ENCODE measurements around the gene GPX2.

Gene GPX2

DNA sequence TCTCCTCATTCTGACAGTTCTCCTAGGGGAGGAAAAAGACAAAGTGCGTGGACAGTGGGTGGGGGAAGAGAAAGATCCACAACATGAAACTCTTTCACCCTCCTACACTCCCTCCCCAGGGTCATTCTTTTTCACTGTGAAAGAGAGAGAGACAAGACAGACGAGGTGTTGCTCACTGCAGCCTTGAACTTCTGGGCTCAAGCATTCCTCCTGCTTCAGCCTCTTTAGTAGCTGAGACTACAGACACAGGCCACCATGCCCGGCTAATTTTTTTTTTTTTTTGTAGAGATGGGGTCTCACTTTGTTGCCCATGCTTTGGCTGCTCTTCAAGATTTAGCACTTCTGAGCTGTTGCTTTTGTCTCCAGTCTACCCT, 2.7 kb downstream of the GPX2 start:
- DNase-seq (ENCODE audit: low read depth): no peak

DNA sequence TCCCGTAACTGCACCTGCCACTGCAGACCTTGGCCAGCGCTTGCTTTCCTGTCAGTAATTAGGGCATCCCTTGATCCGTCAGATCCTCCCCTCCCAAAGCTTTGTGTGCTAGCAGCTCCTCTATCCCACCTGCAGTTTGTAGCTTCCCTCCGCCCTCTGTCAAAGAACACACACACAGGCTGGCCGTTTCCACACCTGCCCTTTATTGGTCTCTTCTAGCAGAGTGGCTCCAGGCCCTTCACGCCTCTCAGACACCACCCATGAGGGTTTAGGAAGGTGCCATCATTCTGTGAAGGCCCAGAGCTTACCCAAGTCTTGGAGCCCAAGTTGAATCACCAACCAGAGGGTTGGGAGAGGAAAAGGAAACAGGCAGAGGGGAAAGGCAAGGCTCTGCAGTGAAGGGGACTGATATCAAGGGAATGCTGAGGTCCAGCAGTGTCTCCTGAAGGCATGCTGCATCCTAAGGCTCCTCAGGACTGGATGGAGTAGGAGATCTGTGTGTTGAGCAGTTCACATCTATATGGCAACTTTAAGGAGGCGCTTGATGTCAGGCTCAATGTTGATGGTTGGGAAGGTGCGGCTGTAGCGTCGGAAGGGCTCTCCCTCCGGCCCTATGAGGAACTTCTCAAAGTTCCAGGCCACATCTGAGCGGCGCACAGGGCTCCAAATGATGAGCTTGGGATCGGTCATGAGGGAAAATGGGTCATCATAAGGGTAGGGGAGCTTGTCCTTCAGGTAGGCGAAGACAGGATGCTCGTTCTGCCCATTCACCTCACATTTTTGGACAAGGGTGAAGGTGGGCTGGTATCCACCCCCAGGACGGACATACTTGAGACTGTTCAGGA, 3.4 kb downstream of the GPX2 start:
- DNase-seq (ENCODE audit: low read depth): no peak

DNA sequence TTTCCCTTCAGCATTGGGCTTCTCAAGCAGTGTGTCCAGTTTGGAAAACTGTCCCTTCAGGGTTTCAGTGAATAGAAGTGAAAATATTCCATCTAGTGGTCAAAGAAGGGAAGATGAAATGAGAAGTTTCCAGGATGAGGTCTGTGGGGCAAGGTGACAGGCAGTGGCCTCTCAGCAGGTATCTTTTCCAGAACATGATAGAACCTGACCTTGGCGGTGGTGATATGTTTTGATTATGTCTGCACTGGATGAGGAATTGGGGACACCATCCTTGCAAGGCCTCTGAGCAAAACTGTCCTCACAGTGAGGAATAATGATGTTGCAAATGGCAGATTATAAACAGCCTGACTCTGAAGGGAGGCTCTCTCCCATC, 4.7 kb downstream of the GPX2 start:
- no peak for DNase-seq (ENCODE audit: low read depth)

DNA sequence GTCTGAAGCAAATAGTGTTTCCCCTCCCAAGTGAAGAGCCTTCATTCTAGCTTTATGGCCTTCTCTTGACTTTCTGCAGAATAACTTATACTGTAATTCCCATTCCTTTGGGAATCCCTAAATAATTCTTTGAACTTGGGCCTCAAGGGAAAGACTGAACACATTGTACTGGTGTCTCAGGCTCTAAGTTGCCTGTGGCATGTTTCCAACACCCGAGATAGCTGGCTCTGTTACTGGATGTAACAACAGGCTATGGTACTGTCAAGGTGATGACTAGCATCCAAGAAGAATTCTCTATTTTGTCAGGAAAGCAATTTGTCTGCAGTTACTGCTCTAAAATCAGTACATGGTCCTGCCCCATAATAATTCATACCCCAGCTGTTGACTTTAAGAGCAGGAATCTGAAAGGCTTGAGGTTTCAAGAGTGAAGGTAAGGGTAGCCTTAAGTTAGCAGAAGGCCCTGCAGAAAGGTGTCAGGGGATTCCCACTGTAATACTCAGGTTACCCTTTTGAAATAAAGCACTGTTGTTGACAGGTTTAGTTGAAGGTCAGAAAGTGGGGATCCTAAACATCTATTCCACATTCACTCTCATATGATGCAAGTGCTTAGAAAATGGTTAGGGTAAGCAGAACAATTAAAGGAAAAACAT, 5.2 kb downstream of the GPX2 start:
- DNase-seq (ENCODE audit: low read depth): no peak

DNA sequence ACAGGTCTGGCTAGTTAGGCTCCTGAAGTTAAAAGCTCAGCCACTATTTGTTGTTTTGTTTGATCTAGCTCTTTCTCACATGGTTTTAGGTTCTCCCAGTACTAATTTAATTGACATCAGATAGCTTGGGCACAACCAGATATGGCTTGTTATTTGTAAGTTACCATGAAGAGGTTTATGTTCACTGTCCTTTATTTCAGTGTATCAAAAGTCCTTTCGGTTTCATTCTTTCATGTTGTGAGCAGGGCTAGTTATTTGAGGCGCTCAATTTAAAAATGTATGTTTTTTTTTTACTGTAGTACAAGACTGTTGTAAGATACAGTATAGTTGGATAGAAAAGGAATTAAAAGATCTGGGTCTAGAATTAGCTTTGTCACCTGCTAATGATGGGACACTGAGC, 7.0 kb downstream of the GPX2 start:
- DNase-seq (ENCODE audit: low read depth): no peak

DNA sequence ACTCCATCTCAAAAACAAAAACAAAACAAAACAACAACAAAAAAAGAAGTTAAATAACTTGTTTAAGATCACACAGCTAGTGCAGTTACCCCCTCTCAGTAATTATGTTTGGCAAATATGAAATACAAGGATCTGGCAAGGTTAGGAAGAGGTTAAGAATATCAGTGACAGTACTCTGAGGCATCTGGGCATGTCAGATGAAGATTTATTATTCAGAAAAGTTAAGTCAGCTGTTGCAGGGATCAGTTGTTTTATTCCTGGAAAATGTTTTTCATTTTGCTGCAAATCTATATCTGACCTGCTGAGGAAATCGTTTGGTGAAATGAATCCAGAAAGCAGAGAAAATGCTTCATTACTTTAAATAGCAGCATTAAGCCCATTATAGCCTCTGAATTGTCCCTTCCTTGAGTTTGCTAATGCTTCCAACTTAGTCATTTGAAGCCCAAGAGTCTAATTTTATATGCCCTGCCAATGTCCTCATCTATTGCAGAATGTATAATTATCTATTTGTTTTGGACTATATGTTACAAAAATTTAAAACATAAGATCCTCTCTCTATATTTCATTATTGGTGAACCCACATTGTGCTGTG, 8.1 kb downstream of the GPX2 start:
- DNase-seq (ENCODE audit: low read depth): no peak

DNA sequence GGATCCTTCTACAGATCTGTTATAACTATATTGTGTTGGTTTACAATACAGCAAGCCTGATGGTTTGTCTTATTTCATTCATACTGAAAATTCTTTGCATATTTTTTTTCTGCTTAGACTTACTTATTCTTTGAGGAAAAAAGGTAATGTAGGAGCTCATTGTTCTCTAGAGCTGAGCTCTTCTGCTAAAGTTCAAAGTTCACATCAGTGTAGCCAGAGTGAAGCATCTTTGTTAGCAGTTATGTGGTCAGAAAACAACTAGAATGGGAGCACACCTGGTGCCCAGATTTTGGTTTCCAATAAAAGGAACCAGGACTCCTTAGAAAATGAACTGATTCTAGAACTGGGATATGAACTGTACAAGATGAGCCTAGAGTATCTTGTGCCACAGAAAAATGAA, 10.3 kb downstream of the GPX2 start:
- DNase-seq (ENCODE audit: low read depth): no peak

DNA sequence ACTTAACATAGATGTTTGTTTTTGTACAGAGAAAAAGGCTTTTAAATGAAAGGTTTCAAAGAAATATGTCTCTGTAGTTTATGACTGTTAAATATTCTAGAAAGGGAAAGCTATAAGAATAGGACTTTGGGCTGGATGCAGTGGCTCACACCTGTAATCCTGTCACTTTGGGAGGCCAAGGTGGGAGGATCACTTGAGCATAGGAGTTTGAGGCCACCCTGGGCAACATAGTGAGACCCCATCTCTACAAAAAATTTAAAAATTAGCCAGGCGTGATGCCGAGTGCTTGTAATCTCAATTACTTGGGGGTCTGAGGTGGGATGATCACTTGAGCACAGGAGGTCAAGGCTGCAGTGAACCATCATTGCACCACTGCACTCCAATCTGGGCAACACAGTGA, 11.4 kb downstream of the GPX2 start:
- DNase-seq (ENCODE audit: low read depth): no peak

DNA sequence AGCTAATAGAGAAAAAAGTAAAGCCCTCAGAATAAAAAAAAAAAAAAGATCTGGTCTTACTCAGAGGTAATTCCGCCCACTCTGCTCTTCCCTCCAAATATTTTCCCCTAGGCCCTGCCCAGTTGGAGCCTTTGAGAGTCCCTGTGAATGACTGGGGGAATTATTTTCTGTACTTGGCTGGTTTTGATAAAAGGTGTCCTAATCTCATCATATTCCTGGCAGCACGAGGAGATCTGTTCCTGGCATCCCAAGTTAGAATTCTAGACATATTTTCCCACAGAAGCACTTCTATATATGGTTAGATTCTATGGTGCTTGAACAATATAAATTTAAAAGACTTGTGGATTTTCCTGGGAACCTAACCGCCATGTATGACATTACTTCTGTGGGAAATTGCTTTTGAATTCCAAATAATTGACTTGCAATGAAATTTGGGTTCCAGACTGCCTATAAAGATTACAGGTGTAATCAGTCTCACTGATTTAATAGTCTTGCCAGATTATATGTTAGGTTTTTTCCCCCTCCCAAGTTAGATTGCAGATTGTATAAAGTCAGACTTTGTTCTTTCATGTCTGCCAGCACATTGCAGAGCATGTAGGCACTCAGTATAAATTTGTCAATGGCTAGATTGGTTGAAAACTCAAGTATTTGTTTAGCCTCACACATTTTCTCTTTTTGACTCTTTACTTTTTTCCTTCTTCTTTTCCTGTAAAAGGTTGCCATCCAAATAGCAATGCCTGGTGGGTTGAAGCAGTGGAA, 12.3 kb downstream of the GPX2 start:
- no peak for DNase-seq (ENCODE audit: low read depth)

DNA sequence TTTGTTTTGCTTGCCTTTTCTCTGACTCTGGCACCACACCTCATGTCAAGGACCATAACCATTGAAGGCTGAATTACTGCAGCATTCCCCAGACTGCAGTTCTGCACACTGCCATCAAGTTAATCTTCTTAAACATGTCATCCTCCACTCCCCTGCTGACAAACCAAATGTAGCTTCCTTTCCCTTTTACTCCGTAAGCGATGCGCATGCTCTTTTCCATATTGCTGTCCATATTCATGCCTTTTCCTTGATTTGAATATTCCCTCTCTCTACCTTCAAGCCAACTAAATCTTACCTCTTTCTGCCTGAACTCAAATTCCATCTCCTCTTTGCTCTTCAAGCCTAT, 13.6 kb downstream of the GPX2 start:
- DNase-seq (ENCODE audit: low read depth): no peak

DNA sequence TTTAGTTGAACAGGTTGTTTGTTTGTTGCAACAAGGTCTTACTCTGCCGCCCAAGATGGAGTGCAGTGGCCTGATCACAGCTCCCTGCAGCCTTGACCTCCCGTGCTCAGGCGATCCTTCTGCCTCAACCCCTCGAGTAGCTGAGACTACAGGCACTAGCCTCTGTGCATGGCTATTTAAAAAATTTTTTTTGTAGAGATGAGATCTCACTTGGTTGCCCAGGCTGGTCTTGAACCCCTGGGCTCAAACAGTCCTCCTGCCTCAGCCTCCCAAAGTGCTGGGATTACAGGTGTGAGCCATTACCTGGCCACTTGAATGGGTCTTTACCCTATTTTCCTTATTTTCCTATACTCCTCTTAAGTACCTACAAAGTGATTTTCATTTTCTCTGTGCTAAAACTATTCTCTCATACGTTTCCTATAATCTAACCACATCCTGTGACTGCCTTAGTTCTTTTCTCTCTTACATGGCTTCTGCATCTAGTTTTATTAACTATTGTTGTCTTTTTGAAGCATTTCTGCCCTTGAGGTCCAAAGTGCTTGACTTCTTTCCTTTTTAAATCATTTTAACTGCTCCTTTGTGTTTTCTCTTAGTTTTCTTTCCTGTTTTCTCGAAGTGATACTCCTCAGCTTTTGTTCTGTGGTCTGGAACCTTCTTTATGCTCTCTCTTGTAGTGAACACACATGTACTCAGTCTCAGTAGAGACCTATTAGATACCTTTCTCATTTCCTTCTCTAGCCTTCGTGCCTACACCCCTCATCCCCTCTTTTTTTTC, 14.1 kb downstream of the GPX2 start:
- DNase-seq (ENCODE audit: low read depth): no peak

DNA sequence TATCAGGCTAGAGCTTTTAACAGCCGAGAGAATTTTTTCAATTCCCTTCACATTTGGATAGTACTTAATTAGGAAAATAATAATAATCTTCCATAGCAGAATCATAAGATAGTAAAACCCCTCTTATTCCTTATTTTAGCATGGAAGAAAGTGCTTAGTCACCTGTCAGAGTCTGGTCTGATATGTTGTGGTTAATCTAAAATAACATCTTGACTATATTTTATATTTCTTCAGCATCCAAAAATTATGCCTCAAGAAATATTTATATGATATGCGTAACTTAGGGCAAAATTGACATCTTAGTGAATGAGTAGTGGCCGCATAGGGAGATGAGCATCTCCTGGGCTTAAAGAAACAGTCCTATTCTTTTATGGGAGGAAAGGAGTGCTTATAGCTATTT, 15.5 kb downstream of the GPX2 start:
- no peak for DNase-seq (ENCODE audit: low read depth)

DNA sequence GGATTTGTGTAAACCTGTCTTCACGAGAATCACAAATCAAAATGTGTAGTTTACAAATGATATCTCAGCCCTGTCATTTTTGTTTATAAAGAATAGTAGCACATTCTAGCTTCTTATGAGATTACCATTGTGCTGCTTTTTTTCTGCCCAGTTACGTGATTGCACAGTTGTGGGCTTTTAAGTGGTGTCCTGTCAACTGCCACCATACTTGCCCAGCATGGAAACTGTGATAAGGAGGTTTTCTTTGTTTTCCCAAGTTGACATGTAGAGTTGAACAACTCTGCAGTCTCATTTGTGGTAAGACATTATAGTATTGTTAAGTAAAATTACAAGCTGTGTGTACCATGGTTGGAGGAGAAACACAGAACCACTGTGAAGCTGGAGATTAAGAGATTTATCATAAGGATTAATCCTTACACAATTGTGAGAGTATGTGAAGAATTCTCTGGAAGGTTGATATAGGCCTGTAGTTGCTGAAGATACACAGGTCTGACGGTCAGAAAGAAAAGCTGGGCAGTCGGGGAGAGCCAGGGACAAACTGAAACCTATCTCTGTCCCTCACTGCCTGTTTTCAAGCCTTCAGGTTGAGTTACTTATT, 16.0 kb downstream of the GPX2 start:
- no peak for DNase-seq (ENCODE audit: low read depth)

DNA sequence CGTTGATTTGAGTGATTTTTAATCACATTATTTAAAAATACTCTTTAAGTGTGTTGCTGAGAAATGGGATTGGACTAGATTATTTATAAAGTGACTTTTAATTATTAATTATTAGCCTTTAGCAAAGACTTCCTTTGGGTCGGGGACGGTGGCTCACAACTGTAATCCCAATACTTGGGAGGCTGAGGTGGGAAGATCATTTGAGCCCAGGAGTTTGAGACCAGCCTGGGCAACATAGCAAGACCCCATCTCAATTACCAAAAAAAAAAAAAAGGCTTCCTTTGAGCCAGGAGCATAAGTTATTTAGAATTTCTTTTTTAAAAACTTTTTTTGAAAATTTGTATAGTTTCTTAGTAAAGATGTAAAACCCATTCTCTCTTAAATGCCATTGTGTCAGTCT, 19.5 kb downstream of the GPX2 start:
- DNase-seq (ENCODE audit: low read depth): no peak

DNA sequence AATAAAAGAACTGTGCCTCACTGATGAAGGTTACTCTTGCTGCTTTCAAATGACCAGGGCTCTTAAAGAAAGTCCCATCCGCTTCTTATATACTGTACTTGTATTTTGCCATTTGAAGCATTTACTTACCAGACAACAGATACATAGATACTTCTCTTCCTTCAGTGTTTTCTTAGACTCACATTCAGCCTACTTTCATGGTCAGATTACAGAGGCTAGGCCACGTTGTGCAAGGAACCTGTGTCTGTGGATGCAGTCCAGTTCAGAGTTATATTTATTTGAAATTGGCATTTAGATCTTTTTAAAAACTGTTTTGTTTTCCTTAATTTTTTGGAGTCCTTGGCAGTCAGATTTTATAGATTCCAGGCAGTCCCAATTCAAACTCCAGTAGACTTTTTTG, 22.1 kb downstream of the GPX2 start:
- DNase-seq (ENCODE audit: low read depth): peak; percentile 30

DNA sequence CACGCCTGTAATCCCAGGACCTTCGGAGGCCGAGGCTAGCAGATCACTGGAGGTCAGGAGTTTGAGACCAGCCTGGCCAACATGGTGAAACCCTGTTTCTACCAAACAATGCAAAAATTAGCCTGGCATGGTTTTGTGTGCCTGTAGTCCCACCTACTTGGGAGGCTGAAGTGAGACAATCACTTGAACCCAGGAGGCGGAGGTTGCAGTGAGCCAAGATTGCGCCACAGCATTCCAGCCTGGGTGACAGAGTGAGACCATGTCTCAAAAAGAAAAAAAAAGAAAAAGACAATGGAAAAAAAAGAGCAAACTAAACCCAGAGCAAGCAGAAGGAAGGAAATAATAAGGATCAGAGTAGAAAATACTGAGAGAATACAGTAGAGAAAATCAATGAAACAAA, 22.9 kb downstream of the GPX2 start:
- DNase-seq (ENCODE audit: low read depth): no peak

DNA sequence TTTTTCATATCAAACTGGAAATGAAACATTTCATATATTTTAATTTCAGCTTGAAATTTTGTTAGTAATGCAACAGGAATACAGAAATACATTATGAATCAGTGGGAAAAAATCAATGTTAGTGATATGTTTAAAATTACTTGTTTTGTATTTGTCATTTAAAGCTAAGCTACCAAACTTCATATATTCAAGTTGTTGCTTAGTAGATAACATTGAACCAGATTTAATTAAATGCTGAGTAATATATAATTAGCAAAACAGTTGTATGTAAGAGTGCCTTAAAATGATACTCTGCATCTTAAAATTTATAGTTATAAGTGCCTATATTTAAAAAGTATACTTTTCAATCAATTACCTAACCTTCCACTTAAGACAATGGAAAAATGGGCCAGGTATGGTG, 23.3 kb downstream of the GPX2 start:
- DNase-seq (ENCODE audit: low read depth): no peak

DNA sequence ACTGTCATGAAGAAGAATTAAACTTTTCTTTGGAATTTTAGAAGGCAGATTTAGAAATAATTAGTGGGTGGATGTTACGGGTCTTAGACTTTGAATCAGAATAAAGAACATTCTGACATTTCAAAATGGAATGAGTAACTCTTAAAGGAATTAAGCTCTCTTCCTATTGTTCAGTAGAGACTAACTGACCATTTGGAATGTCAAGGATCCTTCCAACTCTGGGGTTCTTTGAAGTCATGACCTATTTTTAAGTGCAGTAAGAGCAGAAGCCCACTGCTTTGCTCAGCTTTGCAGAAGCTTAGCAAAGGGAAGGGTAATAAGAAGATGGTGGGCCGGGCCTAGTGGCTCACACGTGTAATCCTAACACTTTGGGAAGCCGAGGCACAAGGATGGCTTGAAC, 24.3 kb downstream of the GPX2 start:
- DNase-seq (ENCODE audit: low read depth): peak; percentile 28

DNA sequence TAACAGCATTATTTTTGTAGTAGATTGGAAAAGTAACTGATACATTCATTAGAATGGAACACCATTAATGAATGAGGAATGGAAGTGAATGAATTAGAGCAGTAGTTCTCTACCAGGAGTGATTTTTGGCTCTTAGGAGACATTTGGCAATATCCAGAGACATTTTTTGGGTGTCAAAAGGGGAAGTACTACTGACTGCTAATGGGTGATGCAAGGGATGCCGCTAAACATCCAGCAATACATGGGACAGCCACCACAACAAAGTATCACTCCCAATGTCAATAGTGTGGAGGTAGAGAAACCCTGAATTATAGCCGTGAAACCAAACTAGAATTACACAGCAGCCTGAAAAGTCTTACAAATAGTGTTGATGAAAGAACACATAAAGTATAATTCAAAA, 26.7 kb downstream of the GPX2 start:
- no peak for DNase-seq (ENCODE audit: low read depth)

DNA sequence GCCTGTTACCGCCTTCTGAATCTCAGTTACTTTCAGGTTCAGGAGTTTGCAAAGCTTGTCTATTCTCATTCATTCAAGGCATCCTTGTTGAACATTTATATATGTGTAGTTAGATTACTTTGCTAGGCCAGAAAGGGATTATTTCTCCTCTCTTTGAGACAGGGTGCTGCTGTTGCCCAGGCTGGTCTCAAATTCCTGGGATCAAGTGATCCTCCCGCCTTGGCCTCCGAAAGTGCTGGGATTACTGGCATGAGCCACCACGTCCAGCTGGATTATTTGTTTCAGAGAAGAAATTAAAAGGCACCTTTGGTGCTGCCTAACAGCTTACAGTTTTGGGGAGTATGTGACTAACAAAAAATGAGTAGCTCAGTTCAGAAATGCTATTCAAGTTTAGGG, 27.5 kb downstream of the GPX2 start:
- DNase-seq (ENCODE audit: low read depth): no peak

DNA sequence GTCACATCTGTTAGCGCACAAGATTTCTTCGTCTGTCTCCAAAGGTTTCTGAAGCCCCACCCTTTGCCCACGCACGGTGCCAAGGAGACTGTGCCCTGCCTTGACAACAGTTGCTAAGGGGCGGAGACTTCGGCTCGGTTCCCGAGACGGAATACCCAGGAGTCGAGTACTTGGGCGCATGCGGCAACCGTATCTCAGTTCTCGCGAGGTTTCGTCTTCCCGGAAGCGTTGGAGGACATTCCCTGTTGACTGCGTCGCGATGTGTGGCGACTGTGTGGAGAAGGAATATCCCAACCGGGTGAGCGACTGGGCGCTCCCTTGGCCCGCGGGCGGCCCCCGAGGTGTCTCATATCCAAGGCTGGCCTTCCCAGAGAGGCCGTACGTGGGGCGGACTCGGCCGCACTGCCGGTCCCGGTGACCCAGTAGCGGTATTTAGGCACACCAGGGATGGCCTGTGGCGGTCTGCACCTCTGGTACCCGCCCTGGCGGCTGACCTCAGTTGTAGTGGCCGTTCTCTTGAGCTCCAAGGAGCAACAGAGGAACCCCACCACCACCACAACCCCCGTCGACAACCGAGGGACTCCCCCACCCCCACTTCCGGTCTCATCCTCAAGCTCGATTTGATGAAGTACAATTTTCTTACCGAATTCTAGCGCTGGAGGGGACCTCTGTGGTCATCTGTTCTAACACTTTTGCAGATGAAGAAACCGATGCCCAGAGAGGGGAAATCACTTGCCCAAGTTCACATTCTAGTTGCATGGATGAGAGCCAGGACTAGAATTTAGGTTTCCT, 28.1 kb downstream of the GPX2 start, which contains the start of gene CHURC1:
TSS of gene CHURC1 (plus strand) at position 219 of the 792 bp plus-strand sequence. CDS start at position 260, 41 bp downstream.
- peak; percentile 97 for DNase-seq (ENCODE audit: low read depth)
